Upper lobe of left lung (tissue), 4 donors: ENCODE data around the gene KIF1C.

Source experiments
- CTCF ChIP-seq, 6 experiments: fragments of 450-650 bp in 4 of 6; fragments of 200-600 bp in 2 of 6; sonication (generic) in 2 of 6; IDR thresholded peaks; one replicate each; pipeline ENCODE4 v1.5.1; 2016 to 2019; ENCODE audit warnings: antibody characterized with exemption in 6 of 6
- POLR2A ChIP-seq, 4 donors: fragments of 450-650 bp; IDR thresholded peaks; one replicate each; pipeline ENCODE4 v1.5.1; 2016 to 2017; ENCODE audit warnings: antibody characterized with exemption in 4 of 4, mild to moderate bottlenecking in 2 of 4
- POLR2AphosphoS5 ChIP-seq, 2 donors: sonication (generic); formaldehyde crosslinking; IDR thresholded peaks; one replicate each; pipeline ENCODE4 v1.5.1; 2017; ENCODE audit warnings: antibody characterized with exemption in 2 of 2

- no peak for TF ChIP-seq POLR2A (IDR thresholded peaks at IDR 0.05)
- TF ChIP-seq POLR2AphosphoS5 (IDR thresholded peaks at IDR 0.05), result no peak
- no peak for TF ChIP-seq CTCF (IDR thresholded peaks at IDR 0.05)
Measured at GRCh38 chr17:4965311-4965986, 32.3 kb upstream of the KIF1C start.
